Measurements from ENCODE around the gene PSMA5.

DNA sequence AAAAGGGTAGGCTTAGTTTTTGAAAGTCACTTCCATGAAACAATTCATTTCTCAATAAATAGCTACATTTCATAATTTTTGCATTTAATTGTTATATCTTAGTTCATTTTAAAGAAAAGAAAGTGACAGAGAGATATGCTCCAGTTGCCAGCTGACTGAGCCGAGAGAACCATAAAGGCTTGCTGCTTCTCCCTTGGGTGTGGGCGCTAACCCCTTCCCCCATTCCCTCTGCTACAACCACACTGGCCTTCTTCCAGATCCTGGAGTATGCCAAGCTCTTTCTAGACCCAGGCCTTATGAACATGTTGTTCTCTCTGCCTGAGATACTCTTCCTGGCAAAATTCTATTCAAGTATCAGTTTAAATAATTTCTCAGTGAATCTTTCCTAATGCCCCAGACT lies 40.8 kb downstream of the PSMA5 start:
- TF ChIP-seq, protein P1, sequence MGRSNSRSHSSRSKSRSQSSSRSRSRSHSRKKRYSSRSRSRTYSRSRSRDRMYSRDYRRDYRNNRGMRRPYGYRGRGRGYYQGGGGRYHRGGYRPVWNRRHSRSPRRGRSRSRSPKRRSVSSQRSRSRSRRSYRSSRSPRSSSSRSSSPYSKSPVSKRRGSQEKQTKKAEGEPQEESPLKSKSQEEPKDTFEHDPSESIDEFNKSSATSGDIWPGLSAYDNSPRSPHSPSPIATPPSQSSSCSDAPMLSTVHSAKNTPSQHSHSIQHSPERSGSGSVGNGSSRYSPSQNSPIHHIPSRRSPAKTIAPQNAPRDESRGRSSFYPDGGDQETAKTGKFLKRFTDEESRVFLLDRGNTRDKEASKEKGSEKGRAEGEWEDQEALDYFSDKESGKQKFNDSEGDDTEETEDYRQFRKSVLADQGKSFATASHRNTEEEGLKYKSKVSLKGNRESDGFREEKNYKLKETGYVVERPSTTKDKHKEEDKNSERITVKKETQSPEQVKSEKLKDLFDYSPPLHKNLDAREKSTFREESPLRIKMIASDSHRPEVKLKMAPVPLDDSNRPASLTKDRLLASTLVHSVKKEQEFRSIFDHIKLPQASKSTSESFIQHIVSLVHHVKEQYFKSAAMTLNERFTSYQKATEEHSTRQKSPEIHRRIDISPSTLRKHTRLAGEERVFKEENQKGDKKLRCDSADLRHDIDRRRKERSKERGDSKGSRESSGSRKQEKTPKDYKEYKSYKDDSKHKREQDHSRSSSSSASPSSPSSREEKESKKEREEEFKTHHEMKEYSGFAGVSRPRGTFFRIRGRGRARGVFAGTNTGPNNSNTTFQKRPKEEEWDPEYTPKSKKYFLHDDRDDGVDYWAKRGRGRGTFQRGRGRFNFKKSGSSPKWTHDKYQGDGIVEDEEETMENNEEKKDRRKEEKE (IDR thresholded peaks at IDR 0.05) = no peak
- TF ChIP-seq JUND (CRISPR knock-in tag; IDR thresholded peaks at IDR 0.05) = no peak
- no peak for TF ChIP-seq ELF4 (CRISPR knock-in tag; IDR thresholded peaks at IDR 0.05; ENCODE audit: borderline replicate concordance)
- TF ChIP-seq, protein P2, sequence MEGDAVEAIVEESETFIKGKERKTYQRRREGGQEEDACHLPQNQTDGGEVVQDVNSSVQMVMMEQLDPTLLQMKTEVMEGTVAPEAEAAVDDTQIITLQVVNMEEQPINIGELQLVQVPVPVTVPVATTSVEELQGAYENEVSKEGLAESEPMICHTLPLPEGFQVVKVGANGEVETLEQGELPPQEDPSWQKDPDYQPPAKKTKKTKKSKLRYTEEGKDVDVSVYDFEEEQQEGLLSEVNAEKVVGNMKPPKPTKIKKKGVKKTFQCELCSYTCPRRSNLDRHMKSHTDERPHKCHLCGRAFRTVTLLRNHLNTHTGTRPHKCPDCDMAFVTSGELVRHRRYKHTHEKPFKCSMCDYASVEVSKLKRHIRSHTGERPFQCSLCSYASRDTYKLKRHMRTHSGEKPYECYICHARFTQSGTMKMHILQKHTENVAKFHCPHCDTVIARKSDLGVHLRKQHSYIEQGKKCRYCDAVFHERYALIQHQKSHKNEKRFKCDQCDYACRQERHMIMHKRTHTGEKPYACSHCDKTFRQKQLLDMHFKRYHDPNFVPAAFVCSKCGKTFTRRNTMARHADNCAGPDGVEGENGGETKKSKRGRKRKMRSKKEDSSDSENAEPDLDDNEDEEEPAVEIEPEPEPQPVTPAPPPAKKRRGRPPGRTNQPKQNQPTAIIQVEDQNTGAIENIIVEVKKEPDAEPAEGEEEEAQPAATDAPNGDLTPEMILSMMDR (CRISPR knock-in tag; IDR thresholded peaks at IDR 0.05) = no peak
- TF ChIP-seq, protein P3, sequence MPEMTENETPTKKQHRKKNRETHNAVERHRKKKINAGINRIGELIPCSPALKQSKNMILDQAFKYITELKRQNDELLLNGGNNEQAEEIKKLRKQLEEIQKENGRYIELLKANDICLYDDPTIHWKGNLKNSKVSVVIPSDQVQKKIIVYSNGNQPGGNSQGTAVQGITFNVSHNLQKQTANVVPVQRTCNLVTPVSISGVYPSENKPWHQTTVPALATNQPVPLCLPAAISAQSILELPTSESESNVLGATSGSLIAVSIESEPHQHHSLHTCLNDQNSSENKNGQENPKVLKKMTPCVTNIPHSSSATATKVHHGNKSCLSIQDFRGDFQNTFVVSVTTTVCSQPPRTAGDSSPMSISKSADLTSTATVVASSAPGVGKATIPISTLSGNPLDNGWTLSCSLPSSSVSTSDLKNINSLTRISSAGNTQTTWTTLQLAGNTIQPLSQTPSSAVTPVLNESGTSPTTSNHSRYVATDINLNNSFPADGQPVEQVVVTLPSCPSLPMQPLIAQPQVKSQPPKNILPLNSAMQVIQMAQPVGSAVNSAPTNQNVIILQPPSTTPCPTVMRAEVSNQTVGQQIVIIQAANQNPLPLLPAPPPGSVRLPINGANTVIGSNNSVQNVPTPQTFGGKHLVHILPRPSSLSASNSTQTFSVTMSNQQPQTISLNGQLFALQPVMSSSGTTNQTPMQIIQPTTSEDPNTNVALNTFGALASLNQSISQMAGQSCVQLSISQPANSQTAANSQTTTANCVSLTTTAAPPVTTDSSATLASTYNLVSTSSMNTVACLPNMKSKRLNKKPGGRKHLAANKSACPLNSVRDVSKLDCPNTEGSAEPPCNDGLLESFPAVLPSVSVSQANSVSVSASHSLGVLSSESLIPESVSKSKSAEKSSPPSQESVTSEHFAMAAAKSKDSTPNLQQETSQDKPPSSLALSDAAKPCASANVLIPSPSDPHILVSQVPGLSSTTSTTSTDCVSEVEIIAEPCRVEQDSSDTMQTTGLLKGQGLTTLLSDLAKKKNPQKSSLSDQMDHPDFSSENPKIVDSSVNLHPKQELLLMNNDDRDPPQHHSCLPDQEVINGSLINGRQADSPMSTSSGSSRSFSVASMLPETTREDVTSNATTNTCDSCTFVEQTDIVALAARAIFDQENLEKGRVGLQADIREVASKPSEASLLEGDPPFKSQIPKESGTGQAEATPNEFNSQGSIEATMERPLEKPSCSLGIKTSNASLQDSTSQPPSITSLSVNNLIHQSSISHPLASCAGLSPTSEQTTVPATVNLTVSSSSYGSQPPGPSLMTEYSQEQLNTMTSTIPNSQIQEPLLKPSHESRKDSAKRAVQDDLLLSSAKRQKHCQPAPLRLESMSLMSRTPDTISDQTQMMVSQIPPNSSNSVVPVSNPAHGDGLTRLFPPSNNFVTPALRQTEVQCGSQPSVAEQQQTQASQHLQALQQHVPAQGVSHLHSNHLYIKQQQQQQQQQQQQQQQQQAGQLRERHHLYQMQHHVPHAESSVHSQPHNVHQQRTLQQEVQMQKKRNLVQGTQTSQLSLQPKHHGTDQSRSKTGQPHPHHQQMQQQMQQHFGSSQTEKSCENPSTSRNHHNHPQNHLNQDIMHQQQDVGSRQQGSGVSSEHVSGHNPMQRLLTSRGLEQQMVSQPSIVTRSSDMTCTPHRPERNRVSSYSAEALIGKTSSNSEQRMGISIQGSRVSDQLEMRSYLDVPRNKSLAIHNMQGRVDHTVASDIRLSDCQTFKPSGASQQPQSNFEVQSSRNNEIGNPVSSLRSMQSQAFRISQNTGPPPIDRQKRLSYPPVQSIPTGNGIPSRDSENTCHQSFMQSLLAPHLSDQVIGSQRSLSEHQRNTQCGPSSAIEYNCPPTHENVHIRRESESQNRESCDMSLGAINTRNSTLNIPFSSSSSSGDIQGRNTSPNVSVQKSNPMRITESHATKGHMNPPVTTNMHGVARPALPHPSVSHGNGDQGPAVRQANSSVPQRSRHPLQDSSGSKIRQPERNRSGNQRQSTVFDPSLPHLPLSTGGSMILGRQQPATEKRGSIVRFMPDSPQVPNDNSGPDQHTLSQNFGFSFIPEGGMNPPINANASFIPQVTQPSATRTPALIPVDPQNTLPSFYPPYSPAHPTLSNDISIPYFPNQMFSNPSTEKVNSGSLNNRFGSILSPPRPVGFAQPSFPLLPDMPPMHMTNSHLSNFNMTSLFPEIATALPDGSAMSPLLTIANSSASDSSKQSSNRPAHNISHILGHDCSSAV (CRISPR knock-in tag; IDR thresholded peaks at IDR 0.05; ENCODE audit: borderline replicate concordance) = no peak
- TF ChIP-seq, protein P4, sequence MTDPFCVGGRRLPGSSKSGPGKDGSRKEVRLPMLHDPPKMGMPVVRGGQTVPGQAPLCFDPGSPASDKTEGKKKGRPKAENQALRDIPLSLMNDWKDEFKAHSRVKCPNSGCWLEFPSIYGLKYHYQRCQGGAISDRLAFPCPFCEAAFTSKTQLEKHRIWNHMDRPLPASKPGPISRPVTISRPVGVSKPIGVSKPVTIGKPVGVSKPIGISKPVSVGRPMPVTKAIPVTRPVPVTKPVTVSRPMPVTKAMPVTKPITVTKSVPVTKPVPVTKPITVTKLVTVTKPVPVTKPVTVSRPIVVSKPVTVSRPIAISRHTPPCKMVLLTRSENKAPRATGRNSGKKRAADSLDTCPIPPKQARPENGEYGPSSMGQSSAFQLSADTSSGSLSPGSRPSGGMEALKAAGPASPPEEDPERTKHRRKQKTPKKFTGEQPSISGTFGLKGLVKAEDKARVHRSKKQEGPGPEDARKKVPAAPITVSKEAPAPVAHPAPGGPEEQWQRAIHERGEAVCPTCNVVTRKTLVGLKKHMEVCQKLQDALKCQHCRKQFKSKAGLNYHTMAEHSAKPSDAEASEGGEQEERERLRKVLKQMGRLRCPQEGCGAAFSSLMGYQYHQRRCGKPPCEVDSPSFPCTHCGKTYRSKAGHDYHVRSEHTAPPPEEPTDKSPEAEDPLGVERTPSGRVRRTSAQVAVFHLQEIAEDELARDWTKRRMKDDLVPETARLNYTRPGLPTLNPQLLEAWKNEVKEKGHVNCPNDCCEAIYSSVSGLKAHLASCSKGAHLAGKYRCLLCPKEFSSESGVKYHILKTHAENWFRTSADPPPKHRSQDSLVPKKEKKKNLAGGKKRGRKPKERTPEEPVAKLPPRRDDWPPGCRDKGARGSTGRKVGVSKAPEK (CRISPR knock-in tag; IDR thresholded peaks at IDR 0.05; ENCODE audit: borderline replicate concordance) = no peak
- TF ChIP-seq, protein P5, sequence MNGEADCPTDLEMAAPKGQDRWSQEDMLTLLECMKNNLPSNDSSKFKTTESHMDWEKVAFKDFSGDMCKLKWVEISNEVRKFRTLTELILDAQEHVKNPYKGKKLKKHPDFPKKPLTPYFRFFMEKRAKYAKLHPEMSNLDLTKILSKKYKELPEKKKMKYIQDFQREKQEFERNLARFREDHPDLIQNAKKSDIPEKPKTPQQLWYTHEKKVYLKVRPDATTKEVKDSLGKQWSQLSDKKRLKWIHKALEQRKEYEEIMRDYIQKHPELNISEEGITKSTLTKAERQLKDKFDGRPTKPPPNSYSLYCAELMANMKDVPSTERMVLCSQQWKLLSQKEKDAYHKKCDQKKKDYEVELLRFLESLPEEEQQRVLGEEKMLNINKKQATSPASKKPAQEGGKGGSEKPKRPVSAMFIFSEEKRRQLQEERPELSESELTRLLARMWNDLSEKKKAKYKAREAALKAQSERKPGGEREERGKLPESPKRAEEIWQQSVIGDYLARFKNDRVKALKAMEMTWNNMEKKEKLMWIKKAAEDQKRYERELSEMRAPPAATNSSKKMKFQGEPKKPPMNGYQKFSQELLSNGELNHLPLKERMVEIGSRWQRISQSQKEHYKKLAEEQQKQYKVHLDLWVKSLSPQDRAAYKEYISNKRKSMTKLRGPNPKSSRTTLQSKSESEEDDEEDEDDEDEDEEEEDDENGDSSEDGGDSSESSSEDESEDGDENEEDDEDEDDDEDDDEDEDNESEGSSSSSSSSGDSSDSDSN (CRISPR knock-in tag; IDR thresholded peaks at IDR 0.05) = no peak
- no peak for TF ChIP-seq HMG20A (CRISPR knock-in tag; IDR thresholded peaks at IDR 0.05; ENCODE audit: borderline replicate concordance)
